PFSK-1 (cell line): ENCODE data around the gene ZNF24.

Experiments
- POLR2AphosphoS5 ChIP-seq: IDR thresholded peaks from 2 replicates; pipeline ENCODE4 v1.6.1; 2012; ENCODE audit warnings: low read depth, mild to moderate bottlenecking, control low read depth, low read length, moderate library complexity
- SIN3A ChIP-seq: IDR thresholded peaks from 2 replicates; pipeline ENCODE4 v1.6.1; 2012; ENCODE audit warnings: mild to moderate bottlenecking, low read length, moderate library complexity, borderline replicate concordance; ENCODE audit not compliant: insufficient read depth
- TAF1 ChIP-seq: IDR thresholded peaks from 2 replicates; pipeline ENCODE4 v1.6.1; 2012; ENCODE audit warnings: low read length, control low read depth, borderline replicate concordance; ENCODE audit not compliant: insufficient read depth
- TF ChIP-seq, protein P1 (sequence below), 2 experiments: IDR thresholded peaks; 2 replicates each; pipeline versions ENCODE4 v1.6.1 to v1.8.0; 2011 to 2012; ENCODE audit warnings: low read depth in 2 of 2, low read length in 2 of 2, control low read depth in 1 of 2, inconsistent platforms in 1 of 2, mild to moderate bottlenecking in 1 of 2, moderate library complexity in 1 of 2; ENCODE audit not compliant: insufficient read depth in 1 of 2

- TF ChIP-seq SIN3A (no peak), TAF1 (no peak), POLR2AphosphoS5 (no peak)
- TF ChIP-seq, protein P1, sequence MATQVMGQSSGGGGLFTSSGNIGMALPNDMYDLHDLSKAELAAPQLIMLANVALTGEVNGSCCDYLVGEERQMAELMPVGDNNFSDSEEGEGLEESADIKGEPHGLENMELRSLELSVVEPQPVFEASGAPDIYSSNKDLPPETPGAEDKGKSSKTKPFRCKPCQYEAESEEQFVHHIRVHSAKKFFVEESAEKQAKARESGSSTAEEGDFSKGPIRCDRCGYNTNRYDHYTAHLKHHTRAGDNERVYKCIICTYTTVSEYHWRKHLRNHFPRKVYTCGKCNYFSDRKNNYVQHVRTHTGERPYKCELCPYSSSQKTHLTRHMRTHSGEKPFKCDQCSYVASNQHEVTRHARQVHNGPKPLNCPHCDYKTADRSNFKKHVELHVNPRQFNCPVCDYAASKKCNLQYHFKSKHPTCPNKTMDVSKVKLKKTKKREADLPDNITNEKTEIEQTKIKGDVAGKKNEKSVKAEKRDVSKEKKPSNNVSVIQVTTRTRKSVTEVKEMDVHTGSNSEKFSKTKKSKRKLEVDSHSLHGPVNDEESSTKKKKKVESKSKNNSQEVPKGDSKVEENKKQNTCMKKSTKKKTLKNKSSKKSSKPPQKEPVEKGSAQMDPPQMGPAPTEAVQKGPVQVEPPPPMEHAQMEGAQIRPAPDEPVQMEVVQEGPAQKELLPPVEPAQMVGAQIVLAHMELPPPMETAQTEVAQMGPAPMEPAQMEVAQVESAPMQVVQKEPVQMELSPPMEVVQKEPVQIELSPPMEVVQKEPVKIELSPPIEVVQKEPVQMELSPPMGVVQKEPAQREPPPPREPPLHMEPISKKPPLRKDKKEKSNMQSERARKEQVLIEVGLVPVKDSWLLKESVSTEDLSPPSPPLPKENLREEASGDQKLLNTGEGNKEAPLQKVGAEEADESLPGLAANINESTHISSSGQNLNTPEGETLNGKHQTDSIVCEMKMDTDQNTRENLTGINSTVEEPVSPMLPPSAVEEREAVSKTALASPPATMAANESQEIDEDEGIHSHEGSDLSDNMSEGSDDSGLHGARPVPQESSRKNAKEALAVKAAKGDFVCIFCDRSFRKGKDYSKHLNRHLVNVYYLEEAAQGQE (IDR thresholded peaks at IDR 0.05; ENCODE audit: insufficient read depth in 1 of 2, low read depth in 2 of 2, low read length in 2 of 2), result no peak
Measured at GRCh38 chr18:35335866-35336265, 8.4 kb downstream of the ZNF24 start.
